Hepatocyte (in vitro differentiated cells): ENCODE data around the gene CDK11B. TPM values are rescaled to one million over a fixed set of nuclear protein-coding genes. Genes with fewer than 3 reads are reported as not detected.

Source experiments
- DNase-seq: peaks from one replicate; pipeline ENCODE4 v3.0.0-alpha.2; 2016; ENCODE audit warnings: low spot score
- H2AFZ ChIP-seq: fragments of 200-600 bp; sonication (generic); 2 replicates; pipeline ENCODE4 v1.6.0; 2016; ENCODE audit warnings: antibody characterized with exemption, mild to moderate bottlenecking
- H3K27ac ChIP-seq: fragments of 200-600 bp; sonication (generic); 2 replicates; pipeline ENCODE4 v1.5.1; 2016; ENCODE audit warnings: mild to moderate bottlenecking
- H3K27me3 ChIP-seq: fragments of 200-600 bp; sonication (generic); 2 replicates; pipeline ENCODE4 v1.6.1; 2016
- H3K36me3 ChIP-seq: fragments of 200-600 bp; sonication (generic); replicated peaks from 2 replicates; pipeline ENCODE4 v1.5.1; 2016; ENCODE audit warnings: low read depth; ENCODE audit not compliant: insufficient read depth
- H3K4me1 ChIP-seq: fragments of 200-600 bp; sonication (generic); 2 replicates; pipeline ENCODE4 v1.5.1; 2016; ENCODE audit warnings: mild to moderate bottlenecking, moderate library complexity; ENCODE audit not compliant: insufficient read depth
- H3K4me2 ChIP-seq: fragments of 200-600 bp; sonication (generic); 2 replicates; pipeline ENCODE4 v1.6.0; 2016
- H3K4me3 ChIP-seq: fragments of 200-600 bp; sonication (generic); 2 replicates; pipeline ENCODE4 v1.5.1; 2016; ENCODE audit warnings: mild to moderate bottlenecking
- H3K79me2 ChIP-seq: fragments of 200-600 bp; sonication (generic); 2 replicates; pipeline ENCODE4 v1.6.0; 2017; ENCODE audit warnings: mild to moderate bottlenecking
- H3K9me2 ChIP-seq: fragments of 200-600 bp; sonication (generic); replicated peaks from 2 replicates; pipeline ENCODE4 v1.6.0; 2017; ENCODE audit warnings: mild to moderate bottlenecking; ENCODE audit not compliant: insufficient read depth
- H3K9me3 ChIP-seq: fragments of 200-600 bp; sonication (generic); 2 replicates; pipeline ENCODE4 v1.5.1; 2016; ENCODE audit warnings: low read depth, mild to moderate bottlenecking
- H4K20me1 ChIP-seq: fragments of 200-600 bp; sonication (generic); 2 replicates; pipeline ENCODE4 v1.6.0; 2016; ENCODE audit warnings: mild to moderate bottlenecking; ENCODE audit not compliant: insufficient read depth, poor library complexity, severe bottlenecking
- EZH2 ChIP-seq: fragments of 200-600 bp; sonication (generic); IDR thresholded peaks from 2 replicates; pipeline ENCODE4 v1.6.1; 2016; ENCODE audit warnings: antibody characterized with exemption, mild to moderate bottlenecking, borderline replicate concordance
- EZH2phosphoT487 ChIP-seq: fragments of 200-600 bp; sonication (generic); IDR thresholded peaks from one replicate; pipeline ENCODE4 v1.6.1; 2018; ENCODE audit warnings: antibody characterized with exemption, mild to moderate bottlenecking, low read depth, moderate library complexity; ENCODE audit not compliant: unreplicated experiment, severe bottlenecking
- WGBS: methylation state at CpG from one replicate; pipeline ENCODE4 v1.1.6; 2016; ENCODE audit warnings: low lambda C conversion rate; ENCODE audit errors: missing lambda C conversion rate; 5-methylcytosine and 5-hydroxymethylcytosine counted together
- polyA plus RNA-seq: library from polyadenylated mRNA; unstranded; fragments of >200 nt; fragmentation: Nextera tagmentation; extraction: Ambion mirVana; gene quantifications from 2 replicates; pipeline ENCODE4 v1.2.1, GENCODE V29; 2016
- total RNA-seq: library from RNA; depleted of rRNA; stranded (reverse); fragments of >200 nt; gene quantifications from 2 replicates; pipeline ENCODE4 v1.2.3, GENCODE V29; 2014
- TF ChIP-seq, protein P1 (sequence below): fragments of 200-600 bp; sonication (generic); IDR thresholded peaks from 2 replicates; pipeline ENCODE4 v1.5.1; 2016; ENCODE audit warnings: antibody characterized with exemption, mild to moderate bottlenecking; ENCODE audit not compliant: poor library complexity

CDK11B gene
- total and polyA plus RNA-seq, 2 experiments from 2014 or later, result 7.5 to 15.3 TPM

GRCh38 chr1:1627261-1627828, 31.5 kb downstream of the CDK11B start:
- TF ChIP-seq EZH2phosphoT487, result no peak
- TF ChIP-seq EZH2, result no peak
- TF ChIP-seq, protein P1, sequence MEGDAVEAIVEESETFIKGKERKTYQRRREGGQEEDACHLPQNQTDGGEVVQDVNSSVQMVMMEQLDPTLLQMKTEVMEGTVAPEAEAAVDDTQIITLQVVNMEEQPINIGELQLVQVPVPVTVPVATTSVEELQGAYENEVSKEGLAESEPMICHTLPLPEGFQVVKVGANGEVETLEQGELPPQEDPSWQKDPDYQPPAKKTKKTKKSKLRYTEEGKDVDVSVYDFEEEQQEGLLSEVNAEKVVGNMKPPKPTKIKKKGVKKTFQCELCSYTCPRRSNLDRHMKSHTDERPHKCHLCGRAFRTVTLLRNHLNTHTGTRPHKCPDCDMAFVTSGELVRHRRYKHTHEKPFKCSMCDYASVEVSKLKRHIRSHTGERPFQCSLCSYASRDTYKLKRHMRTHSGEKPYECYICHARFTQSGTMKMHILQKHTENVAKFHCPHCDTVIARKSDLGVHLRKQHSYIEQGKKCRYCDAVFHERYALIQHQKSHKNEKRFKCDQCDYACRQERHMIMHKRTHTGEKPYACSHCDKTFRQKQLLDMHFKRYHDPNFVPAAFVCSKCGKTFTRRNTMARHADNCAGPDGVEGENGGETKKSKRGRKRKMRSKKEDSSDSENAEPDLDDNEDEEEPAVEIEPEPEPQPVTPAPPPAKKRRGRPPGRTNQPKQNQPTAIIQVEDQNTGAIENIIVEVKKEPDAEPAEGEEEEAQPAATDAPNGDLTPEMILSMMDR, result no peak
- 89% methylated on average over 19 of the region's 37 CpGs for WGBS
- no peak overlapping the region for H2AFZ ChIP-seq
- DNase-seq, result no peak
- H3K4me3 ChIP-seq, result no peak overlapping the region
- H3K4me2 ChIP-seq, result no peak overlapping the region
- H3K27me3 ChIP-seq, result peaks cover 15% of the 10 kb centered on the region
- no peaks in the 10 kb centered on the region for H4K20me1 ChIP-seq
- H3K36me3 ChIP-seq, result no peaks in the 10 kb centered on the region
- peaks cover 19% of the 10 kb centered on the region for H3K4me1 ChIP-seq
- no peaks in the 10 kb centered on the region for H3K9me3 ChIP-seq
- no peaks in the 10 kb centered on the region for H3K79me2 ChIP-seq
- no peak overlapping the region for H3K27ac ChIP-seq
- H3K9me2 ChIP-seq, result no peaks in the 10 kb centered on the region

GRCh38 chr1:1626207-1627141, 32.3 kb downstream of the CDK11B start:
- Histone ChIP-seq H3K4me3 (no peak overlapping the region), H3K9me2 (no peaks in the 10 kb centered on the region), H3K27me3 (peaks cover 8% of the 10 kb centered on the region), H3K36me3 (no peaks in the 10 kb centered on the region), H2AFZ (no peak overlapping the region), H3K79me2 (no peaks in the 10 kb centered on the region), H3K9me3 (no peaks in the 10 kb centered on the region), H3K27ac (no peak overlapping the region), H3K4me2 (no peak overlapping the region), H4K20me1 (no peaks in the 10 kb centered on the region), H3K4me1 (peaks cover 11% of the 10 kb centered on the region)
- TF ChIP-seq EZH2phosphoT487, result no peak
- TF ChIP-seq, protein P1, result no peak
- no peak for TF ChIP-seq EZH2
- WGBS, result 93% methylated on average over 33 of the region's 48 CpGs
- DNase-seq, result no peak

DNA sequence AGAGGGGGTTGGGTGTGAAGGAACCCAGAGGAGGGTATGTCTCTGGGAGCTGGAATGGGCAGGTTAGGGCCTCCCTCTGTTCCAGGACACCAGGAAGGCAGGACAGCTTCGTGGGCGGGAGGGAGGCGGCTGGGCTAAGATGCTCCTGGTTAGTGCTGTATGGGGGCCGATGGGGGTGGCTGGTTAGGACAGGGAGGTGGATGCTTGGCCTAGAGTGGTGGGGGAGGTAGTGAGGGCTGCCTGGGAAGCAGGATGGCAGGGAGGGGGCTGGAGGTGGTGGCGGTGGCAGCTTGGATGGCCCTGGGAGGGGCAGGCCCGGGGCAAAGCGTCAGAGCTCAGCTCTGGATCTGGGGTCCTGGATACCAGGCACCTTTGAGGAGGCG, 33.0 kb downstream of the CDK11B start:
- H3K36me3 ChIP-seq, result no peaks in the 10 kb centered on the region
- no peaks in the 10 kb centered on the region for H3K9me3 ChIP-seq
- H3K27me3 ChIP-seq, result peaks cover 5% of the 10 kb centered on the region
- no peak for DNase-seq
- no peak overlapping the region for H3K27ac ChIP-seq
- H3K4me3 ChIP-seq, result no peak overlapping the region
- H3K4me2 ChIP-seq, result no peak overlapping the region
- H4K20me1 ChIP-seq, result no peaks in the 10 kb centered on the region
- 98% methylated on average over 5 of the region's 8 CpGs for WGBS
- no peak for TF ChIP-seq EZH2phosphoT487
- no peak for TF ChIP-seq EZH2
- TF ChIP-seq, protein P1, result no peak
- no peaks in the 10 kb centered on the region for H3K9me2 ChIP-seq
- peaks cover 9% of the 10 kb centered on the region for H3K4me1 ChIP-seq
- H2AFZ ChIP-seq, result no peak overlapping the region
- no peaks in the 10 kb centered on the region for H3K79me2 ChIP-seq
